CD8-positive, alpha-beta memory T cell (primary cell): Measurements from ENCODE around the gene CNTLN. TPM values are rescaled to one million over a fixed set of nuclear protein-coding genes. Genes with fewer than 3 reads are reported as not detected.

Experiments
- CTCF ChIA-PET: fragments of 350-600 bp; sonication (Branson Sonifier 250); formaldehyde crosslinking; loops from one replicate; lab custom pipeline; 2021; ENCODE audit warnings: antibody characterized with exemption; lab: Charles Lee
- POLR2A ChIA-PET: fragments of 350-600 bp; sonication (Branson Sonifier 250); formaldehyde crosslinking; loops from one replicate; lab custom pipeline; 2021; ENCODE audit warnings: antibody characterized with exemption; lab: Charles Lee
- DNase-seq, 5 donors: peaks; one replicate each; pipeline versions ENCODE4 v3.0.0 to v3.0.0-alpha.2; 2020 to 2022; ENCODE audit warnings: mixed read lengths in 1 of 5
- H3K27ac ChIP-seq: one replicate; pipeline ENCODE4 v1.7.0; 2013; ENCODE audit warnings: low read depth, mild to moderate bottlenecking, low read length, moderate library complexity
- H3K27me3 ChIP-seq: 2 replicates; pipeline ENCODE4 v1.7.0; 2013; ENCODE audit warnings: low read length, mild to moderate bottlenecking; ENCODE audit not compliant: insufficient read depth, poor library complexity, severe bottlenecking
- H3K36me3 ChIP-seq: 2 replicates; pipeline ENCODE4 v1.7.0; 2013; ENCODE audit warnings: mild to moderate bottlenecking, low read length, moderate library complexity; ENCODE audit not compliant: insufficient read depth
- H3K4me1 ChIP-seq: 2 replicates; pipeline ENCODE4 v1.7.0; 2013; ENCODE audit warnings: mild to moderate bottlenecking, low read length, moderate library complexity; ENCODE audit not compliant: insufficient read depth
- H3K4me3 ChIP-seq: 2 replicates; pipeline ENCODE4 v1.7.0; 2013; ENCODE audit warnings: mild to moderate bottlenecking, low read length
- H3K9me3 ChIP-seq: 2 replicates; pipeline ENCODE4 v1.7.0; 2013; ENCODE audit warnings: mild to moderate bottlenecking, low read length
- H3K27ac Mint-ChIP-seq, 8 donors: one replicate each; pipeline ENCODE4 v1.8.0; 2020 to 2021; ENCODE audit warnings: mixed read lengths in 8 of 8, mild to moderate bottlenecking in 6 of 8, inconsistent platforms in 3 of 8, moderate library complexity in 3 of 8
- H3K27me3 Mint-ChIP-seq, 2 donors: one replicate each; pipeline ENCODE4 v1.8.0; 2020 to 2021; ENCODE audit warnings: mixed read lengths in 2 of 2, mild to moderate bottlenecking in 1 of 2, moderate library complexity in 1 of 2
- H3K36me3 Mint-ChIP-seq, 3 donors: one replicate each; pipeline ENCODE4 v1.8.0; 2020 to 2021; ENCODE audit warnings: mixed read lengths in 3 of 3, inconsistent platforms in 1 of 3, mild to moderate bottlenecking in 1 of 3
- H3K4me1 Mint-ChIP-seq, 3 donors: one replicate each; pipeline ENCODE4 v1.8.0; 2020 to 2021; ENCODE audit warnings: mixed read lengths in 3 of 3, inconsistent platforms in 1 of 3, mild to moderate bottlenecking in 1 of 3
- H3K4me3 Mint-ChIP-seq, 7 donors: one replicate each; pipeline ENCODE4 v1.8.0; 2020 to 2021; ENCODE audit warnings: mixed read lengths in 7 of 7, mild to moderate bottlenecking in 6 of 7, moderate library complexity in 4 of 7, inconsistent platforms in 2 of 7
- H3K9me3 Mint-ChIP-seq, 5 donors: one replicate each; pipeline ENCODE4 v1.8.0; 2020 to 2022; ENCODE audit warnings: mixed read lengths in 5 of 5, mild to moderate bottlenecking in 3 of 5, moderate library complexity in 2 of 5, inconsistent platforms in 1 of 5
- polyA plus RNA-seq: library from polyadenylated mRNA; unstranded; fragments of 300-500 nt; fragmentation: Illumina TruSeq; gene quantifications from one replicate; pipeline ENCODE4 v1.2.3, GENCODE V29; 2021
- total RNA-seq, 2 experiments: library from RNA; stranded (reverse); gene quantifications; one replicate each; pipeline ENCODE4 v1.2.3, GENCODE V29; 2021

Gene CNTLN
- total and polyA plus RNA-seq, 3 experiments from 2014 or later: 0.20 to 0.24 TPM; not detected in 1

DNA sequence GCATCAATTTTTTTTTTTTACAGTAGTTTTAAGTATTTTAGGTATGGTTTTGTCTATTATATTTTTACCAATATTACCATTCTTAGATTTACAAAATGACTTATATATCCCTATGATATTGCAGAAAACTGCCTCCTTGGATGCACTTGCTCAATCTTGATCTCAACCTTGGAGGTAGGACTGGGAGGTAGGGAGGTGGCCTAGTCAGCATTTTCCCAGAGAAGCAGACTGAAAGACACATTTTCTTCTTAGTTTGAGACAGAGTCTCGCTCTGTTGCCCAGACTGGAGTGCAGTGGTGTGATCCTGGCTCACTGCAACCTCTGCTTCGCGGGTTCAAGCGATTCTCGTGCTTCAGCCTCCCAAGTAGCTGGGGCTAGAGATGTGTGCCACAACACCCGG, 268.7 kb downstream of the CNTLN start:
- no peaks in the 10 kb centered on the region for H3K36me3 ChIP-seq
- H3K4me1 ChIP-seq: no peaks in the 10 kb centered on the region
- DNase-seq: no peak
- H3K27me3 ChIP-seq: no peaks in the 10 kb centered on the region
- ChIA-PET POLR2A (no interaction called here), CTCF (no interaction called here)
- no peak overlapping the region for H3K27ac ChIP-seq
- Mint-ChIP-seq H3K4me3 (no peak overlapping the region), H3K4me1 (no peaks in the 10 kb centered on the region), H3K36me3 (no peaks in the 10 kb centered on the region), H3K27ac (no peak overlapping the region), H3K27me3 (no peaks in the 10 kb centered on the region), H3K9me3 (peaks cover 5 to 25% (median 10%) of the 10 kb centered on the region in 5 donors)
- H3K4me3 ChIP-seq: no peak overlapping the region
- no peaks in the 10 kb centered on the region for H3K9me3 ChIP-seq

DNA sequence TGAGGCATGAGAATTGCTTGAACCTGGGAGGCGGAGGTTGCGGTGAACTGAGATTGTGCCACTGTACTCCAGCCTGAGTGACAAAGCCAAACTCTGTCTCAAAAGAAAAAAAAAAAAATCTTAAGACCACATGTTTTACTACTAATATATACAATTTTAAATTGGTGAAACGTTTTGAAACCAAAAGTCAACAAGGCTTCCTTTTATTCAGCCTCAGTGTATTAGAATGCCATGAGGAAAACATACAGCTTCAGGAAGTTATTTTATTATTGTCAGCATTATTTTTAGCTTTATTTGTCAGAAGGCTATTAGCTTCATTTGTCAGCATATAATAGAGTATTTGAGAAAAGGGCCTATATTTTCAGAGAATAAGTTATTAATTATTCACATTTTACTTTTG, 280.1 kb downstream of the CNTLN start:
- H3K4me3 Mint-ChIP-seq: no peak overlapping the region
- H3K36me3 Mint-ChIP-seq: no peaks in the 10 kb centered on the region
- Histone ChIP-seq H3K4me1 (no peaks in the 10 kb centered on the region), H3K36me3 (no peaks in the 10 kb centered on the region), H3K27me3 (no peaks in the 10 kb centered on the region), H3K27ac (no peak overlapping the region), H3K4me3 (no peak overlapping the region), H3K9me3 (no peaks in the 10 kb centered on the region)
- H3K27ac Mint-ChIP-seq: no peak overlapping the region
- no peaks in the 10 kb centered on the region for H3K4me1 Mint-ChIP-seq
- peaks cover 0 to 25% (median 2%) of the 10 kb centered on the region in 5 donors for H3K9me3 Mint-ChIP-seq
- no peaks in the 10 kb centered on the region for H3K27me3 Mint-ChIP-seq
- ChIA-PET CTCF (no interaction called here), POLR2A (no interaction called here)
- no peak for DNase-seq

DNA sequence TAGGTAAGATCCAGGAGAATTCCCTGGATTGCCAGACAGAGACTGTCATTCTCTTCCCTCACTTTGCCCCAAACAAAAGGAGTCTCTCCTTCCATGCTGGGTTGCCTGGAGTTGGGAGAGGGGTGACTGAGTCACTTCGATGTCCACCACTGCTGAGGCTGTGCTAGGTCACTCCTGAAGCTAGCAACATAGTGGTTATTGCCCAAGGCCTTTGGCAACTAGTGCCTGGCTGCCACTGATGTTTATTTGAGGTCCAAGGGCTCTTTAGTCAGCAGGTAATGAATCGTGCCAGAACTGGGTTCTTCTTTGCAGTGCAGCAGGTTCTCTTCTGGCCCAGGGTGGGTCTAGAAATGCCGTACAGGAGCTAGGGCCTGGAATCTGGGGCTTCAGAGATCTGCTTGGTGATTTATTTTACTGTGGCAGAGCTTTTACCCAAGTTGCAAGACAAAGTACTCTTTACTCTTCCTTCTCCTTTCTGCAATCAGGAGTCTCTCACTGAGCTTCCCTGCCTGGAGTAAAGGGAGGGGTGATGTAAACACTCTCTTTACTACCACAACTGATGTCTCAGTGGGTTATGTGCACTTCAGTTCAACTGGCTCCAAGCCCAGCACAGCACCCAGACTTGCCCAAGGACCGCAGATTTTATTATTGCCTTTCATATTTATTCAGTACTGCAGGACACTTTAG, 288.3 kb downstream of the CNTLN start:
- no peaks in the 10 kb centered on the region for H3K9me3 ChIP-seq
- no peak for DNase-seq
- H3K27me3 ChIP-seq: no peaks in the 10 kb centered on the region
- POLR2A ChIA-PET: no interaction called here
- CTCF ChIA-PET: no interaction called here
- H3K4me3 ChIP-seq: no peak overlapping the region
- no peak overlapping the region for H3K27ac ChIP-seq
- Mint-ChIP-seq H3K36me3 (no peaks in the 10 kb centered on the region), H3K27ac (no peak overlapping the region), H3K9me3 (peaks cover 0 to 10% (median 3%) of the 10 kb centered on the region in 5 donors), H3K4me1 (no peaks in the 10 kb centered on the region), H3K27me3 (no peaks in the 10 kb centered on the region), H3K4me3 (no peak overlapping the region)
- no peaks in the 10 kb centered on the region for H3K36me3 ChIP-seq
- no peaks in the 10 kb centered on the region for H3K4me1 ChIP-seq

DNA sequence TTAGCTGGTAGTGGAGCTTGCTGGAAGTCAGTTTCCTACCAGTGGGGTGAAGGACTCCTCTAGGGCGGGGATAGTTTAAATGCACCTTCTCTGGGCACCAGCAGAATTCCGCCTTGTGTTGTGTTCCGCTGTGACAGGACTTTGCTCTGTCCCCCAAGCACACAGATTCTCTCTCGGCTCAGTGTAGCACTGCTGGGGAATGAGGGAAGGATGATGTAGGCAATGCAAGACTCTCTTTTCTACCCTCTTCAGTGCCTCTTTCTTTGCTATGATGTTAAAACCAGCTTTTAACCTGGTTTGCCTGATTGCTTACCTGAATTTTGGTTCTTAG, 288.8 kb downstream of the CNTLN start:
- no peak for DNase-seq
- ChIA-PET CTCF (no interaction called here), POLR2A (no interaction called here)
- Mint-ChIP-seq H3K4me3 (no peak overlapping the region), H3K9me3 (peaks cover 0 to 10% (median 3%) of the 10 kb centered on the region in 5 donors), H3K4me1 (no peaks in the 10 kb centered on the region), H3K27me3 (no peaks in the 10 kb centered on the region), H3K36me3 (no peaks in the 10 kb centered on the region), H3K27ac (no peak overlapping the region)
- H3K4me1 ChIP-seq: no peaks in the 10 kb centered on the region
- H3K27me3 ChIP-seq: no peaks in the 10 kb centered on the region
- no peaks in the 10 kb centered on the region for H3K36me3 ChIP-seq
- H3K4me3 ChIP-seq: no peak overlapping the region
- no peak overlapping the region for H3K27ac ChIP-seq
- no peaks in the 10 kb centered on the region for H3K9me3 ChIP-seq

DNA sequence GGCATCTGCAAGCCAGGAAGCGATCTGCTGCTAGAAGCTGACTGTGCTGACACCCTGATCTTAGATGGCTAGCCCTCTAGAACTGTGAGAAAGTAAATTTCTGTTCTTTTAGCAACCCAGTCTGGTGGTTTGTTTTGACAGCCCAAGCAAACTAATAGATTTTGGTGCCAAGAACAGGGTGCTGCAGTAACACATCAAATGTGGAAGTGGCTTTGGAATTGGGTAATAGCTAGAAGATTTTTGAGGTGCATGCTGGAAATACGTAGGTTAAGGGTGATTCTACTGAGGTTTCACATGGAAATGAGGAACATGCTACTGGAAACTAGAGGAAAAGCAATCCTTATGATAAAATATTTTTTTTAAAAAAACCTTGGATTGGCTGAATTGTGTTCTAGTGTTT, 290.5 kb downstream of the CNTLN start:
- H3K9me3 ChIP-seq: no peaks in the 10 kb centered on the region
- no peak overlapping the region for H3K27ac Mint-ChIP-seq
- no peak overlapping the region for H3K27ac ChIP-seq
- H3K4me1 ChIP-seq: no peaks in the 10 kb centered on the region
- no peak overlapping the region for H3K4me3 Mint-ChIP-seq
- H3K27me3 Mint-ChIP-seq: no peaks in the 10 kb centered on the region
- DNase-seq: no peak
- ChIA-PET POLR2A (no interaction called here), CTCF (no interaction called here)
- no peaks in the 10 kb centered on the region for H3K36me3 Mint-ChIP-seq
- no peaks in the 10 kb centered on the region for H3K4me1 Mint-ChIP-seq
- H3K27me3 ChIP-seq: no peaks in the 10 kb centered on the region
- H3K36me3 ChIP-seq: no peaks in the 10 kb centered on the region
- no peak overlapping the region for H3K4me3 ChIP-seq
- peaks cover 0 to 13% (median 5%) of the 10 kb centered on the region in 5 donors for H3K9me3 Mint-ChIP-seq

DNA sequence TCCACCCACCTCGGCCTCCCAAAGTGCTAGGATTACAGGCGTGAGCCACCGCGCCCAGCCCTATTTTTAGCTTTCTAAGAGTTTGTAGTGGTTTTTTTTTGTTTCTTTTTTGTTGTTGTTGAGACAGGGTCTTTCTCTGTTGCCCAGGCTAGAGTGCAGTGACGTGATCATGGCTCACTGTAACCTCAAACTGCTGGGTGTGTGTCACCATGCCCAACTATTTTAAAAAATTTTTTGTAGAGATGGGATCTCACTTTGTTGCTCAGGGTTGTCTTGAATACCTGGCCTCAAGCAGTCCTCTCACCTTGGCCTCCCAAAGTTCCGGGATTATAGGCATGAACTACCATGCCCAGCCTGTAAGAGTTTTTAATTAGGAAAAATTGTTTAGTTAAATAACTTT, 298.7 kb downstream of the CNTLN start:
- Histone ChIP-seq H3K9me3 (no peaks in the 10 kb centered on the region), H3K36me3 (no peaks in the 10 kb centered on the region), H3K4me1 (no peaks in the 10 kb centered on the region), H3K27me3 (no peaks in the 10 kb centered on the region), H3K27ac (no peak overlapping the region), H3K4me3 (no peak overlapping the region)
- peaks cover 4 to 42% (median 8%) of the 10 kb centered on the region in 5 donors for H3K9me3 Mint-ChIP-seq
- H3K27ac Mint-ChIP-seq: no peak overlapping the region
- no peak overlapping the region for H3K4me3 Mint-ChIP-seq
- CTCF ChIA-PET: interaction anchor here (0.7 kb wide), 1 partner anchor 18 kb away, joined by 4 read pairs; no protein-coding TSS in a partner anchor
- no peak for DNase-seq
- no peaks in the 10 kb centered on the region for H3K4me1 Mint-ChIP-seq
- H3K36me3 Mint-ChIP-seq: no peaks in the 10 kb centered on the region
- POLR2A ChIA-PET: interaction anchor here (0.6 kb wide), 1 partner anchor 15 kb away, joined by 3 read pairs; no protein-coding TSS in a partner anchor
- no peaks in the 10 kb centered on the region for H3K27me3 Mint-ChIP-seq

DNA sequence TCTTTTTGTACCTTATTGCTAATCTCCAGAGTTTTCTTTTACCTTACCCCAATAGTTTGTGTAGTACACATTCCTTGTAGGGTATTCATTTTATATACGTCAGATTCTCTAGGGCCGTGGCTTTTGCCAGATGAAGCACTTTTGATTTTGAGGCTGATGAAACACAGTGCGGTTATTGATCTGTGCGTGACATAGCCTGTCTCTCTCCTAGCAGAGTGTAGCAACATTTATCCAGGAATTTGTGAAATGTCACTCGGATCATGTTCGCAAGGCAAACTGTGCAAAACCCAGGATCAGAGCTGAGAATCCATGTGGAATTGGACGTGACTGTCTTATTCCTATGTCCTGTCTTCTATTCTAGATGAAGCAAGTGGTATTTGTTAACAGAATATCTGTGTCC, 302.0 kb downstream of the CNTLN start:
- DNase-seq: no peak
- no peaks in the 10 kb centered on the region for H3K27me3 ChIP-seq
- no peak overlapping the region for H3K27ac ChIP-seq
- ChIA-PET POLR2A (no interaction called here), CTCF (no interaction called here)
- no peaks in the 10 kb centered on the region for H3K9me3 ChIP-seq
- H3K4me1 ChIP-seq: no peaks in the 10 kb centered on the region
- no peaks in the 10 kb centered on the region for H3K4me1 Mint-ChIP-seq
- no peak overlapping the region for H3K4me3 Mint-ChIP-seq
- H3K9me3 Mint-ChIP-seq: peaks cover 9 to 47% (median 17%) of the 10 kb centered on the region in 5 donors
- H3K36me3 ChIP-seq: no peaks in the 10 kb centered on the region
- no peaks in the 10 kb centered on the region for H3K36me3 Mint-ChIP-seq
- no peaks in the 10 kb centered on the region for H3K27me3 Mint-ChIP-seq
- no peak overlapping the region for H3K27ac Mint-ChIP-seq
- no peak overlapping the region for H3K4me3 ChIP-seq

DNA sequence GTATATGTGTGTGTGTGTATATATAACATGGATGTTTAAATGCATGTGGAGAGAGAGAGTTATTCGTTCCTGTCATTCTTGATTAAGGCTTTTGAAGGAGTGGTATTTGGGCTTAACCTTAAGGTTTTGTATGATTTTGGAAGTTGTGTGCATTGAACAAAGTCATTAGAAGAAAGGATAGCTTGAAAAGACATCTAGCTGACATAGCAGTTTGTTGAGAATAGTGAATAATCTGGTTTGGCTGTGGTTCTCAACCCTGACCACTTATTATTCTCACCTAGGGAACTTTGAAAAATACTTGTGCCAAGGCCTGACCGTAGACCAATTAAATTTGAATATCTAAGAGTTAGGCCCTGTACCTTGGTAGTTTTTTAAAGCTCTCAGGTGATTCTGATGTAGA, 303.0 kb downstream of the CNTLN start:
- no peak overlapping the region for H3K27ac Mint-ChIP-seq
- H3K27ac ChIP-seq: no peak overlapping the region

More for the DNA sequence above, 303.0 kb downstream of the CNTLN start:
- Histone ChIP-seq H3K36me3 (no peaks in the 10 kb centered on the region), H3K4me3 (no peak overlapping the region), H3K4me1 (no peaks in the 10 kb centered on the region), H3K9me3 (no peaks in the 10 kb centered on the region), H3K27me3 (no peaks in the 10 kb centered on the region)
- no peaks in the 10 kb centered on the region for H3K27me3 Mint-ChIP-seq
- H3K36me3 Mint-ChIP-seq: no peaks in the 10 kb centered on the region
- CTCF ChIA-PET: no interaction called here
- POLR2A ChIA-PET: no interaction called here
- DNase-seq: no peak
- no peaks in the 10 kb centered on the region for H3K4me1 Mint-ChIP-seq
- H3K9me3 Mint-ChIP-seq: peaks cover 9 to 44% (median 17%) of the 10 kb centered on the region in 5 donors
- no peak overlapping the region for H3K4me3 Mint-ChIP-seq
